NCI-H524 treated with DMSO at 0.1 percent for 48 hours (cell line): ENCODE data around the gene ZNF573.
A peak's percentile ranks its signal among the peaks of the same experiment; 100 is the strongest.

Experiments used
- DNase-seq: peaks from one replicate; lab custom pipeline; 2025; lab: John Stamatoyannopoulos, UW

ZNF573 gene

DNA sequence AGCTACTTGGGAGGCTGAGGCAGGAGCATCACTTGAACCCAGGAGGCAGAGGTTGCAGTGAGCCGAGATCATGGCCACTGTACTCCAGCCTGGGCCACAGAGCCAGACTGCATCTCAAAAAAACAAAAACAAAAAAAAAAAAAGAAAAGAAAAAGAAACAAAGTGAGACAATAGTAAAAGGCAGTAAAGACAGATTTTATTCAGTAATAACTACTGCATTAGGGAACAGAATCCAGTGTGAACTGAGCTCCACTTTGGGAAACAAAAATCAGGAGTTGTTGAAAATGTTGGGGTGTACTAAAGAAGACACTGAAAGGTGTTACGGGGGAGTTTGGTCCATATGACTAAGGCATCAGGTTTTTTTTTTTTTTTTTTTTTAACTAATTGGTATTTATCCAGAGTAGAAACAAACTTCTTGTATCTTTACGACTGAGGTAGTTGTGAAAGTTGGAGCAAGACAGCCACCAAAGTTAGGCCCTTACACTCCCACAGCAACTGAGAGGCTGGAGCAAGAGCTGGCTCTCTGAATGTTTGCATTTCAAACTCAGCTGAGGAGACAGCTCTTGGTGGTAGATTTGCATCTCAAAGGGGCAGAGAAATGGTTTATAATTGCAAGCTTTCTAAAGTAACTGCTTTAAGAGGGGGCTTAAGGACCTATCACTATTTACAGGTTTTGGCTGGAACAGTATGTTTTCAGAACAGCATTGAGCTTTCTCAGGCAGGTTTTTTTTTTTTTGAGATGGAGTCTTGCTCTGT, 84.1 kb downstream of the ZNF573 start:
- no peak for DNase-seq

DNA sequence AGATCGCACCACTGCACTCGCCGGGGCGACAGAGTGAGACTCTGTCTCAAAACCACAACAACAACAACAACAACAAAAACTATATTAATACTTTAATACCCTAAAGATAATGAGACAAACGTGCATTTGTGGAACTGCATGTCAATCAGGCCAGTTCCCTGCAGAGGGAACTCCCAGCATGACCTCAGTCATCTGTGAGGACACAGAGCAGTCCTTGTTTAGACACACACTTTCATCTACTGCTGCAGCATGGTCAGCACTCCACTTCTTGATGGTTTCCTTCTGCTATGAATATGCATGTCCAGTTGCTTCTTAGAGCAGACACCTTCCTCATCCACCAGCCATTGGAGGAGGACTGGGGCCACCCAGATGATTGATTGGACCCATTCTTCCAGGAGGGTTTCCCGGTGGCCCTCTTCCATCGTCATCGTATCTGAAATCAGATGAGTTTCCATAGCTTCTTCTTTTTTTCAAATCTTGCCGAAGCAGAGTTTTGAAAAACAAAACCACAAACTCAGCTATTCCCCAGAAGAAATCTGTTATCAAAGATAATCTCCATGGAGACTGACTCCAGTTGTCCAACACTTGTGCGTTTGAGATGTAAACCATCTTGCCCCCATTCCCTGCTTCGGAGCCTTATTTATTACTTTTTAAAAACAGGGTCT, 86.3 kb downstream of the ZNF573 start:
- no peak for DNase-seq

DNA sequence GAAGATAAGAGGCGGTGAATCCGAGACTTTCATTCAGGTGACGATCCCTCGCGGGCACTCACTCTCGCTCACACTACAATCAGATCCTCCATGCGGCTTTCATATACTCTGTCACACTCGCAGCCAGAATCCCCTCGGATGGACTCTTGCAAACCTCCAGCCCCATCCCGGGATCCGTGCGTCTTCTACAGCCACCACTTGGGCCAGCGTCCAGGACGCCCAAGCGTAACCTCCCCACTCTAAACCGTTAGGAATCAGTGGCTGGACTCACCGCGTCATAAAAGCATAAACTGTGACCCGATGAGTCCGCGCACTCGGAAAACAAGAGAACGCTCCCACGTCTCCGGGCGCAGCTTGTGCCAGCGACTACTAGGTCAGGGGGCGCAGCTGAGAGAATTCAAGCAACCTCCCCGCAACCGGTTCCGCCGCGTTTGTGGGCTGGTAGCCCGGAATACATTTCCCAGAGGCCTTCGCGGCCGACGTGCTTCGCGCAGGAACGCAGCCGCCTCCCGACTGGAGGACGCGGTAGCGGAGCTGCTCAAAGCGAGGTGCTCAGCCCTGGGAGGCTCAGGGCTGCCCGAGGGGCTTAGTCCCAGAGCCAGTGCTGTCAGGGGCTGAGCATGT, 87.4 kb downstream of the ZNF573 start:
- peak; percentile 84 for DNase-seq
